ENCODE results near the gene LONP2.

GRCh38 chr16:48384520-48385252 lies 140.6 kb downstream of the LONP2 start:
- TF ChIP-seq JUND (IDR thresholded peaks at IDR 0.05) (no peak), GABPA (IDR thresholded peaks at IDR 0.05 in 1 of 2, conservative IDR thresholded peaks at IDR 0.05 in 1 of 2) (no peak), REST (IDR thresholded peaks at IDR 0.05) (no peak), CTCF (IDR thresholded peaks at IDR 0.05; ENCODE audit: low read depth, low read length, missing input control) (no peak), RXRA (IDR thresholded peaks at IDR 0.05) (no peak), MAX (IDR thresholded peaks at IDR 0.05) (no peak), NR2F2 (IDR thresholded peaks at IDR 0.05) (no peak), RAD21 (IDR thresholded peaks at IDR 0.05) (no peak), HNF4A (conservative IDR thresholded peaks at IDR 0.05) (no peak), EGR1 (IDR thresholded peaks at IDR 0.05; ENCODE audit: low read depth in 2 of 2) (no peak), TAF1 (conservative IDR thresholded peaks at IDR 0.05) (no peak), ZBTB33 (IDR thresholded peaks at IDR 0.05) (no peak), YY1 (IDR thresholded peaks at IDR 0.05) (no peak)
